Upper lobe of left lung (tissue), 4 donors: ENCODE results near the gene VSTM2L.

ENCODE experiments used
- EP300 ChIP-seq, 4 donors: sonication (generic); formaldehyde crosslinking; IDR thresholded peaks; one replicate each; pipeline ENCODE4 v1.5.1; 2017; ENCODE audit warnings: antibody characterized with exemption in 4 of 4, control low read depth in 2 of 4
- POLR2A ChIP-seq, 4 donors: fragments of 450-650 bp; IDR thresholded peaks; one replicate each; pipeline ENCODE4 v1.5.1; 2016 to 2017; ENCODE audit warnings: antibody characterized with exemption in 4 of 4, mild to moderate bottlenecking in 2 of 4
- POLR2AphosphoS5 ChIP-seq, 2 donors: sonication (generic); formaldehyde crosslinking; IDR thresholded peaks; one replicate each; pipeline ENCODE4 v1.5.1; 2017; ENCODE audit warnings: antibody characterized with exemption in 2 of 2
- TF ChIP-seq, protein P1 (sequence below), 6 experiments: fragments of 450-650 bp in 4 of 6; fragments of 200-600 bp in 2 of 6; sonication (generic) in 2 of 6; IDR thresholded peaks; one replicate each; pipeline ENCODE4 v1.5.1; 2016 to 2019; ENCODE audit warnings: antibody characterized with exemption in 6 of 6

DNA sequence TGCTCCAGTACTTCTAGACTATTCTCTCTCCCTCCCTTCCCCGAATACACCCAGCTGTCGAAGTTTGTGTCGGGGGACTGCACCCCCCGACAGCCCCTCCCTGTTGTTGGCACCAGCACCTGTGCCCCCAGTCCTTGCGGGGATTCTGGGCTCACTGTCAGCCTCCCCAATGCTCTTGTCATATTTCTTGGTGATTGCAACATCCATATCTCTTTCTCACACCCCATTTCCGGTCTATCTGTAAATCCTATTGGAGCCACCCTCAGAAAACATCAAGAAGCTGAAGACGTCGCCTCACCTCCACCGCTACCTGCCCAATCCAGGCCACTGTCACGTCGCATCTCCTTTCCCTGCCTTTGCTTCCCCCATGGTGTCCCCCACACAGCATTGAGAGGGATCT is 32.6 kb upstream of the VSTM2L start:
- TF ChIP-seq POLR2AphosphoS5 (IDR thresholded peaks at IDR 0.05) (no peak), EP300 (IDR thresholded peaks at IDR 0.05) (no peak), POLR2A (IDR thresholded peaks at IDR 0.05) (no peak)
- TF ChIP-seq, protein P1, sequence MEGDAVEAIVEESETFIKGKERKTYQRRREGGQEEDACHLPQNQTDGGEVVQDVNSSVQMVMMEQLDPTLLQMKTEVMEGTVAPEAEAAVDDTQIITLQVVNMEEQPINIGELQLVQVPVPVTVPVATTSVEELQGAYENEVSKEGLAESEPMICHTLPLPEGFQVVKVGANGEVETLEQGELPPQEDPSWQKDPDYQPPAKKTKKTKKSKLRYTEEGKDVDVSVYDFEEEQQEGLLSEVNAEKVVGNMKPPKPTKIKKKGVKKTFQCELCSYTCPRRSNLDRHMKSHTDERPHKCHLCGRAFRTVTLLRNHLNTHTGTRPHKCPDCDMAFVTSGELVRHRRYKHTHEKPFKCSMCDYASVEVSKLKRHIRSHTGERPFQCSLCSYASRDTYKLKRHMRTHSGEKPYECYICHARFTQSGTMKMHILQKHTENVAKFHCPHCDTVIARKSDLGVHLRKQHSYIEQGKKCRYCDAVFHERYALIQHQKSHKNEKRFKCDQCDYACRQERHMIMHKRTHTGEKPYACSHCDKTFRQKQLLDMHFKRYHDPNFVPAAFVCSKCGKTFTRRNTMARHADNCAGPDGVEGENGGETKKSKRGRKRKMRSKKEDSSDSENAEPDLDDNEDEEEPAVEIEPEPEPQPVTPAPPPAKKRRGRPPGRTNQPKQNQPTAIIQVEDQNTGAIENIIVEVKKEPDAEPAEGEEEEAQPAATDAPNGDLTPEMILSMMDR (IDR thresholded peaks at IDR 0.05), result no peak
